ENCODE data around the gene FBLN1.
"Not testable (repeated sequence)": the region's sequence is repeated elsewhere in the genome, so short reads cannot be mapped to it uniquely, and the experiment has no call there.

Gene FBLN1

DNA sequence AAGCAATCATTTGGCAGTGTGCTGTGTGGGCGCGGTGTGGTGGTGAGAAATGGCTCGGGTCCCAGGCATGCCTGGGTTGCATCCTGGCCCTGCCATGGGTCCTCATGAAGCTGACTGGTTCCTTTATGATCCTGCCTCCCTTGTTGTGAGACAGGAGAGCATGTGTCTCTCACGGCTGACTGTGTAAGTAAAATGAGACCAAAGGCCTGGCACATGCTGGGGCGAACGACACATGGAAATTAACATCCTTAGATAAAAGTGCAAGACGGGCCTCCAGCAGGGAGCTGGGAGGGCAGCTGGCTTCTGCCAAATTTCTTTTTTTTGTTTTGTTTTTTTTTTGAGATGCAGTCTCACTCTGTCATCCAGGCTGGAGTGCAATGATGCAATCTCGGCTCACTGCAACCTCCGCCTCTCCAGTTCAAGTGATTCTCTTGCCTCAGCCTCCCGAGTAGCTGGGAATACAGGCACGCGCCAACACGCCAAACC is 9.4 kb upstream of the FBLN1 start:
- DNase-seq (ENCODE audit: low spot score): no peak
- H3K4me3 ChIP-seq (ENCODE audit: severe bottlenecking): no peak overlapping the region
- no peaks in the 10 kb centered on the region for H3K4me1 ChIP-seq (ENCODE audit: insufficient read depth, poor library complexity, severe bottlenecking)
- H3K27ac ChIP-seq (ENCODE audit: poor library complexity, severe bottlenecking): no peak overlapping the region
- H3K9me3 ChIP-seq (ENCODE audit: severe bottlenecking): peaks cover 5% of the 10 kb centered on the region
- TF ChIP-seq, protein P1, sequence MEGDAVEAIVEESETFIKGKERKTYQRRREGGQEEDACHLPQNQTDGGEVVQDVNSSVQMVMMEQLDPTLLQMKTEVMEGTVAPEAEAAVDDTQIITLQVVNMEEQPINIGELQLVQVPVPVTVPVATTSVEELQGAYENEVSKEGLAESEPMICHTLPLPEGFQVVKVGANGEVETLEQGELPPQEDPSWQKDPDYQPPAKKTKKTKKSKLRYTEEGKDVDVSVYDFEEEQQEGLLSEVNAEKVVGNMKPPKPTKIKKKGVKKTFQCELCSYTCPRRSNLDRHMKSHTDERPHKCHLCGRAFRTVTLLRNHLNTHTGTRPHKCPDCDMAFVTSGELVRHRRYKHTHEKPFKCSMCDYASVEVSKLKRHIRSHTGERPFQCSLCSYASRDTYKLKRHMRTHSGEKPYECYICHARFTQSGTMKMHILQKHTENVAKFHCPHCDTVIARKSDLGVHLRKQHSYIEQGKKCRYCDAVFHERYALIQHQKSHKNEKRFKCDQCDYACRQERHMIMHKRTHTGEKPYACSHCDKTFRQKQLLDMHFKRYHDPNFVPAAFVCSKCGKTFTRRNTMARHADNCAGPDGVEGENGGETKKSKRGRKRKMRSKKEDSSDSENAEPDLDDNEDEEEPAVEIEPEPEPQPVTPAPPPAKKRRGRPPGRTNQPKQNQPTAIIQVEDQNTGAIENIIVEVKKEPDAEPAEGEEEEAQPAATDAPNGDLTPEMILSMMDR (IDR thresholded peaks at IDR 0.05; ENCODE audit: poor library complexity, severe bottlenecking): no peak
- no peaks in the 10 kb centered on the region; the same call in 1 of the 2 replicates for H3K36me3 ChIP-seq (ENCODE audit: low read depth)
- no peaks in the 10 kb centered on the region for H3K27me3 ChIP-seq (ENCODE audit: insufficient read depth, poor library complexity, severe bottlenecking)
- no peak for ATAC-seq (ENCODE audit: low read depth)

DNA sequence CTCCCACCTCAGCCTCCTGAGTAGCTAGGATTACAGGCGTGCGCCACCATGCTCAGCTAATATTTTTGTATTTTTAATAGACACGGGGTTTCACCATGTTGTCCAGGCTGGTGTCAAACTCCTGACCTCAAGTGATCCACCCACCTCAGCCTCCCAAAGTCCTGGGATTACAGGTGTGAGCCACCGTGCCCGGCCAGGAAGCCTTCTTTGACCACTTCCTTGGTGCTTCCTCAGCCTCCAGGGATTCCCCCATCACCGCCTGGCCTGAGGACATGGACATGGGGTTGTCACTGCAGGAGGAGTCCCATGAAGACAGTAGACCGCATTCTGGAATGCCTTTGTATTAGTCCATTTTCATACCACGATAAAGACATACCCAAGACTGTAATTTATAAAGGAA is 8.4 kb upstream of the FBLN1 start:
- not testable (repeated sequence) for H3K4me3 ChIP-seq (ENCODE audit: severe bottlenecking); H3K27ac ChIP-seq (ENCODE audit: poor library complexity, severe bottlenecking); H3K27me3 ChIP-seq (ENCODE audit: insufficient read depth, poor library complexity, severe bottlenecking); DNase-seq (ENCODE audit: low spot score); H3K9me3 ChIP-seq (ENCODE audit: severe bottlenecking); H3K36me3 ChIP-seq (ENCODE audit: low read depth); ATAC-seq (ENCODE audit: low read depth); H3K4me1 ChIP-seq (ENCODE audit: insufficient read depth, poor library complexity, severe bottlenecking)

DNA sequence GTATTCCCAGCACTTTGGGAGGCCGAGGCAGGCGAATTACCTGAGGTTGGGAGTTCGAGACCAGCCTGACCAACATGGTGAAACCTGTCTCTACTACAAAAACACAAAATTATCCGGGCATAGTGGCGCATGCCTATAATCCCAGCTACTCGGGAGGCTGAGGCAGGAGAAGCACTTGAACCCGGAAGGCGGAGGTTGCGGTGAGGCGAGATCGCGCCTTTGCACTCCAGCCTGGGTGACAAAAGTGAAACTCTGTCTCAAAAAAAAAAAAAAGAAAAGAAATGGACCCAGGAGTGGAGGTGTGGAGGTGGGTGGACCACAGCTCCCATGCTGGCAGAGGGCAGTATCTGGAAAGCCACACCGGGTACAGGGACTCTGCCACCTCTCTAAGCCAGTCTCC is 7.1 kb upstream of the FBLN1 start:
- H3K27ac ChIP-seq (ENCODE audit: poor library complexity, severe bottlenecking); H3K4me3 ChIP-seq (ENCODE audit: severe bottlenecking); H3K9me3 ChIP-seq (ENCODE audit: severe bottlenecking); DNase-seq (ENCODE audit: low spot score); H3K27me3 ChIP-seq (ENCODE audit: insufficient read depth, poor library complexity, severe bottlenecking); H3K36me3 ChIP-seq (ENCODE audit: low read depth); H3K4me1 ChIP-seq (ENCODE audit: insufficient read depth, poor library complexity, severe bottlenecking); ATAC-seq (ENCODE audit: low read depth): not testable (repeated sequence)

DNA sequence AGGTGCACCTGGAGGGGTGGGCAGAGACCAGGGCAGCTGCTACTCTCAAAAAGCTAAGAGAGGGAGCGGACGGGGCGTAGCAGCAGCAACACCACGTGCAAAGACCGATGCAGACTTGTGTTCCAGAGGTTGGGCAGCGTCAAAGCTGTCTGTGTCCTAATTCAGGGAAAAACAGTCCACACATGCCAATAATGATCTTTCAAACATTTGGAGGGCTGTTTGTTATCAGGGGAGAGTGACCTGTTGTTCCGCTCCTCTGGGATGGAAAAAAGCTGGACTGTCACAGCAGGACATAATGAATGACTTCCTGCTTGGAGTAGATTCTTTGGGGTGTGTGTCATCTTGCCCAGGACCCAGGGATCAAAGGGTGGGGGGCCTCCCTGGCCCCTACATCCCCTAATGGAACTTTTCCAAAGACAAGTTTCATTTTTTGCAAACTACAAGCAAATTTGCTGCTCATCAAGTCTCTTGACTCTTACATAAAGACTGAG is 6.2 kb upstream of the FBLN1 start:
- Histone ChIP-seq H3K4me1 (ENCODE audit: insufficient read depth, poor library complexity, severe bottlenecking) (no peaks in the 10 kb centered on the region), H3K36me3 (ENCODE audit: low read depth) (no peaks in the 10 kb centered on the region), H3K4me3 (ENCODE audit: severe bottlenecking) (no peak overlapping the region), H3K27ac (ENCODE audit: poor library complexity, severe bottlenecking) (no peak overlapping the region), H3K27me3 (ENCODE audit: insufficient read depth, poor library complexity, severe bottlenecking) (no peaks in the 10 kb centered on the region), H3K9me3 (ENCODE audit: severe bottlenecking) (no peaks in the 10 kb centered on the region)
- no peak for ATAC-seq (ENCODE audit: low read depth)
- TF ChIP-seq, protein P1 (IDR thresholded peaks at IDR 0.05; ENCODE audit: poor library complexity, severe bottlenecking): no peak
- no peak for DNase-seq (ENCODE audit: low spot score)

DNA sequence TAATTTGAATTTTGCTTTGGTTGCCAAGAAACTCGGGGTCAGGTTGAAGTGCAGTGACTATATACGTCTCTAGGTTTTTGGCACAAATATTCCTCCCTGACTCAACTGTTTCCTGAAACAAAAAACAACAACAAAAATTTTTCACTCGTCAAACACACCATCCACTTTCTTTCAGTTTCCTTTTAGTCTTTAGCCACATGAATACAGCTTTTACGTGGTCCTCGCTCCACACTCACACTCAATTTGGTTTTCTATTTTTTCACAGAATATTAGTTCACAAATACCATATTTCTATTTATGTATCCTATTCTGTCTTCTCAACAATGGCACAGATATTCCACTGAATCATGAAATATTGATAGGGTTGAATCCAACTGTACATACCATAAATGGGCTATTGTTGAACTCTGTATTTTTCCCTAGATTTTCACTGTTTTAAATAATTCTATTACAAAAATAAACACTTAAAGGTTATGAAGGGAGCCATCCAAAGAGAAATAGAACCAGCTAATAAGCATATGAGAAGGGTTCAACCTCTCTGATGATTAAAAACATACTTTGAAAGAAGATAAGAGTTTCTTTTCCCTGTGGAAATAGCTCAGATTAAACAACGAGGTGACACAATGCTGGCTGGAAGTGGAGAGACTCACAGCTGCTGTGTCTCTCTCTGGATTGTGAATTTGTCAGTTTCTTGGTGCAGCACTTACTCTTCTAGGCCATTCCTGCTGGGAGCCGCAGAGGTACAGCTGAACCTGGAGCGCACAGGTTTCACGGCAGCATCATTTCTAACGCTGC is 5.1 kb upstream of the FBLN1 start:
- Histone ChIP-seq H3K4me1 (ENCODE audit: insufficient read depth, poor library complexity, severe bottlenecking) (no peaks in the 10 kb centered on the region), H3K9me3 (ENCODE audit: severe bottlenecking) (no peaks in the 10 kb centered on the region), H3K4me3 (ENCODE audit: severe bottlenecking) (no peak overlapping the region), H3K27ac (ENCODE audit: poor library complexity, severe bottlenecking) (no peak overlapping the region), H3K27me3 (ENCODE audit: insufficient read depth, poor library complexity, severe bottlenecking) (no peaks in the 10 kb centered on the region), H3K36me3 (ENCODE audit: low read depth) (no peaks in the 10 kb centered on the region)
- DNase-seq (ENCODE audit: low spot score) (no peak), ATAC-seq (ENCODE audit: low read depth) (no peak)
- TF ChIP-seq, protein P1 (IDR thresholded peaks at IDR 0.05; ENCODE audit: poor library complexity, severe bottlenecking): no peak

DNA sequence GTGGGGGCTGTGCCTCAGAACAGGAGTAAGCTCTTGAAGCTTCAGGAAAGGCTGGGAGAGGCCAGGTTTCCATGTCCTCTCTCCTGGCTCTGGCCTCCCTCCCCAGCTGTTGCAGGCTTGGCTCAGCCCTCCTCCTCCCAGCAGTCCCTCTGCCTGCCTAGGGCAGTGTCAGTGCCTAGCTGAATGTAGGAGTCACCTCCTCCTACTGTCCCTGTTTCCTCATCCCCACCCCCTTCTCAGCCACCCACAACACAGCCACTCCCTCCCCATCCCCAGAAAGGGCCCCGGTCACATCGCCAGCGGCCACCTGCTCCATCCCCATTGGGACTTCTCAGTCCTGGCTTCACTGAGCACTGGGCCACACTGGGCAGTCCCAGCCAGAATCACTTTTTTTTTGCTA is 2.9 kb upstream of the FBLN1 start:
- H3K4me1 ChIP-seq (ENCODE audit: insufficient read depth, poor library complexity, severe bottlenecking): peaks cover 1% of the 10 kb centered on the region
- ATAC-seq (ENCODE audit: low read depth) (no peak), DNase-seq (ENCODE audit: low spot score) (no peak)
- no peaks in the 10 kb centered on the region for H3K9me3 ChIP-seq (ENCODE audit: severe bottlenecking)
- no peak overlapping the region for H3K4me3 ChIP-seq (ENCODE audit: severe bottlenecking)
- H3K27ac ChIP-seq (ENCODE audit: poor library complexity, severe bottlenecking): no peak overlapping the region
- TF ChIP-seq, protein P1 (IDR thresholded peaks at IDR 0.05; ENCODE audit: poor library complexity, severe bottlenecking): no peak
- H3K36me3 ChIP-seq (ENCODE audit: low read depth): no peaks in the 10 kb centered on the region
- H3K27me3 ChIP-seq (ENCODE audit: insufficient read depth, poor library complexity, severe bottlenecking): no peaks in the 10 kb centered on the region
